ENCODE measurements around the gene SRGAP2C. TPM values are rescaled to one million over a fixed set of nuclear protein-coding genes. Genes with fewer than 3 reads are reported as not detected.
"Not testable (repeated sequence)": the region's sequence is repeated elsewhere in the genome, so short reads cannot be mapped to it uniquely, and the experiment has no call there.

The SRGAP2C gene
- total RNA-seq, 1 donor from 2014 or later, result 23.8 TPM

DNA sequence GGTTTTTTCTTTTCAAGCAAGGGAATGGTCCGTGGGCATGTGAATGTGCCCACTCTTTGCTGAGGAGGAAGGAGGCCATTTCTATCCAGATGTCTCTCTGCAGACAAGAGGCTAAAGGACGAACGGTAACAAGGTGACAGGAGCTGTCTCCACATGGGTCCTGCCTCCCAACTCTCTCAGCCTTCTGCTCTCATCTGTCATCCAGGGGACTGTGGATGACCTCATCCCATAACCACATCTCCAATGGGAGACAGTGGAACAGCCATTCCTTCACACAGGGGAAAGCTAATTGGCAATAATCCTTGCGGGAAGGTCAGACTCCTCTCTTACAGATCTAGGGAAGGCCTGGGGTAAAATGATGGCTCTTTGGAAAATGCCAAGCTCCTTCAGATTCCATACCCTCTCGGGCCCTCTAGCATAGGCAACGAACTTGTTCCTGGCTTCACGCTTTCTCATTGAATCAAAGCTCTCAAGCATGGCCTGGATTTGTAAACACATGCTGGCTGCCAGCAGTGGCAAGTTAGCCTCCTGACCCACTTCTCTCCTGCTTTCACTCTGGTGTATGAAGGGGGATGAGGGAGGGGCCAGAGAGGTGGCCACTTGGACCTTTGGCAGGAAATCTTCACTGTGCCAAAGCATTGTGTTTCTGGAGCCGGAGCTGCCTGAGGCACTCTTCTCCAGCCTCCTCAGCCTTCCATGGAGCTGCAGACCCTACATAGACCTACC lies 201.0 kb downstream of the SRGAP2C start:
- H3K4me1 ChIP-seq; H3K27me3 ChIP-seq; DNase-seq (ENCODE audit: extremely low spot score in 2 of 2); H3K4me3 ChIP-seq; H3K36me3 ChIP-seq; intact Hi-C loops (cut with DNase I); H3K27ac ChIP-seq; H3K9me3 ChIP-seq: not testable (repeated sequence)

DNA sequence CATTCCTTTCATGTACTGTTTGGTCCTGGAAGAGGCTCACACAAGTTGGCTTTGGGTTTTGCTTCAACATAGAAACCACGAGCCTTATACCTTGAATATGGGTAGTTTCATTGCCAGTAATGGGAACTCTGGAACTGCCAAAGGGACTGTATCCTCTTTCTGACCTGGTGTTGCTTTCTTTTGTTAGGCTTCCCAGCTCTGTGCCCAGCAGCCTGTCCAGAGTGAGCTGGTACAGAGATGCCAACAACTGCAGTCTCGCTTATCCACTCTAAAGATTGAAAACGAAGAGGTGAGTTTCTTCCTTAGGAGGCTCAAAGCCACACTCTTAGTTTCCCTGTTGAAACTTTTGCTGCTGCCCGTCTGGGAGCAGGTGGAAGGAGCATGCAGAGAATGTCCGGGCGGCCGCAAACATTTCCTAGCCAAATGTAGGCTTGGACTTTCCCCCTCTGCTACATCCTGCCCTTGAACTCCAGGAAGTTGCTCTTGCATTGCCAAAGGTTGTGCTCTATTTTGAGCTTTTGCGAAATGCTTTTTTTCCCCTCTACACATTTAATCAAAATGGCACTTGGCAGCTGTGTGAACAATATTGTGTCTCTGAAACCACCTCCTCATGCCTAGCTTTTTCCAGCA lies 201.7 kb downstream of the SRGAP2C start:
- H3K9me3 ChIP-seq; H3K4me1 ChIP-seq; H3K36me3 ChIP-seq; H3K27ac ChIP-seq; intact Hi-C loops (cut with DNase I); DNase-seq (ENCODE audit: extremely low spot score in 2 of 2); H3K4me3 ChIP-seq; H3K27me3 ChIP-seq: not testable (repeated sequence)

DNA sequence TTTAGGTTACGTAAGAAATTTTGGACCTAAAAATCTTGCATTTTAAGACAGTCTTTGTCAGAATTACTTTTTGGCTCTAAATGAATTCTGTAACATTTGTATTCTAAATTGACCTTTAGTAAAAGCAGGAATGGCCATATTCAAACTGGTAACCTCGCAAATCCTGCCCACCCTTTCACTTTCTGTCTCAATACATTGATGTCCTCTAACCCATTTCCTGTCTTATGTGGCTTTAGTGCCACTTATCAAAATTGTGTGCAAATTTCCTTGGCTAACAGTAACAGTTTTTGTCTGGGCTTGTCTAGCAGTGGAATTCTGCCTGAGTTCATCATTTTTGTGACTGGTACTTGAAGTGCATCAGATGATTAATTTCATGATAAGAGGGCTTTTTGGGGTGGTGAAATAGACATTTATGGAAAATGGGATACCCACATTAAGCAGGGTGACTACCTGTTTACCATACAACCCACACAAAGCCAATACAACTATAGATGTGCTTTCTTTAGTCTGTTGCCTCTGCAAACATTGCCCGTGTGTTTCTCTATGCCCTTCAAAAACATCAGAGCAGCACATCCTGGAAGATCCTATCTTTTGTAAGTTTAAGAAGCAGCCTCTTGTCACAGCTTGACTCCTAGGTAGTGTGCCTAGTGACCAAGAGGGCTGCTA lies 205.3 kb downstream of the SRGAP2C start:
- intact Hi-C loops (cut with DNase I); H3K9me3 ChIP-seq; H3K4me3 ChIP-seq; H3K27ac ChIP-seq; DNase-seq (ENCODE audit: extremely low spot score in 2 of 2); H3K4me1 ChIP-seq; H3K27me3 ChIP-seq; H3K36me3 ChIP-seq: not testable (repeated sequence)

DNA sequence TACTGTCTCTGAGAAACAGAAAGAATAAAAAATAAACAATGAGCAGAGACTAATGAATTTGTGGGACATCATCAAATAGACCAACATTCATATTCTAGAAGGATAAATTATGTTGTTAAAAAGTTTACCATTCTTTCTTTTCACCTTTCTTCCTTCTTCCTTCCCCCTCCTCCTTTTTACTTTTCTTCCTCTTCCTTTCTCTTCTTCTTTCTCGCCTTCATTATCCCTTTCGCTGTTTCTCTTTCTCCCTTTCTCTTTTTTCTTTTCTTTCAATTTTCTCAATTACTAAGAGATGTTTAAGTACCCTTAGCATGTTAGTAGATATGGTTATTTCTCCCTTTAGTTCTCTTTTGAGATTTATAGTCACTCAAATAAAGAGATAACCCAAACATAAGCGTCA lies 207.4 kb downstream of the SRGAP2C start:
- H3K4me1 ChIP-seq; DNase-seq (ENCODE audit: extremely low spot score in 2 of 2); H3K36me3 ChIP-seq; H3K4me3 ChIP-seq; H3K27ac ChIP-seq; H3K9me3 ChIP-seq; H3K27me3 ChIP-seq; intact Hi-C loops (cut with DNase I): not testable (repeated sequence)

DNA sequence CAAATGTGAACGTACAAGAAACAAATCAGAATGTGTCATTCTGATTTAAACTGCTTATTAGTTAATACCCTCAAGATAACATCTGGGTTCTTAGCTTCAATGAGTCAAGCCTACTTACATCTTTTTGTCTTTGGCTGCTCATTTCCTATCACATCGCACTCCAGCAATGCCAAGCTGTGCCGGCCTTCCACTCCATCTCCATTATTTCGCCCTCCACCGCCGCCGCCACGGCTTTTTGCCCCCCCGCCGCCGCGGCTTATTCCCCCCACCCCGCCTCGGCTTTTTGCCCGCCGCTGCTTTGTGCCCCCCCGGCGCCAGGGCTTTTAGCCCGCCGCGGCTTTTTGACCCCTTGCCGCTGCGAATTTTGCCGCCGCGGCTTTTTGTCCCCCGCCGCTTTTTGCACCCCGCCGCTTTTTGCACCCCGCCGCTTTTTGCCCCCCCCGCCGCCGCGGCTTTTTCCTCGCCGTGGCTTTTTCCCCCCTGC lies 211.0 kb downstream of the SRGAP2C start:
- H3K4me3 ChIP-seq, result peak overlapping the region; percentile 47 to 54
- H3K27ac ChIP-seq, result not testable (repeated sequence)

DNA sequence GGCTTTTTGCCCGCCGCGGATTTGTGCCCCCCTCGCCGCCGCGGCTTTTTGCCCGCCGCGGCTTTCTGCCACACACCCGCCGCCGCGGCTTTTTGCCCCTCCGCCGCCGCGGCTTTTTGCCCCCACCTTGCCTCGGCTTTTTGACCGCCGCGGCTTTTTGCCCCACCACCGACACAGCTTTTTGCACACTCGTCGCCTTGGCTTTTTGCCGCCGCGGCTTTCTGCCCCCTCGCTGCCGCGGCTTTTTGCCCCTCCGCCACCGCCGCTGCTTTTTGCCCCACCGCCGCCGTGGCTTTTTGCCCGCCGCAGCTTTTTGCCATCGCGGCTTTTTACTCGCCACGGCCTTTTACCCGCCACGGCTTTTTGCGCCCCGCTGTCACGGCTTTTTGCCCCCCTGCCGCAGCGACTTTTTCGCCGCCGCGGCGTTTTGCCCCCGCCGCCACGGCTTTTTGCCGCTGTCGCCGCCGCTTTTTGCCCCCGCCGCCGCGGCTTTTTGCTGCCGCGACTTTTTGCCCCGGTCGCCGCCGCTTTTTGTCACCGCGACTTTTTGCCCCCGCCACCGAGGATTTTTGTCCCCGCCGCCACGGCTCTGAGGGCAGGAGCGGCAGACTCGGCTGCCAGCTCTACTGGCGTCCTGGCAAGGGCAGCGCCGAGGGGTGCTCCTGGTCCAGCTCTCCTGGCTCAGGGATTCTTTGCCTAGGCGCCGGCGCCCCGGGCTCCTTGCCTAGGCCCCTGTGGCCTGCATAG lies 211.7 kb downstream of the SRGAP2C start:
- DNase-seq (ENCODE audit: extremely low spot score in 2 of 2); intact Hi-C loops (cut with DNase I); H3K27me3 ChIP-seq; H3K4me1 ChIP-seq; H3K9me3 ChIP-seq; H3K36me3 ChIP-seq: not testable (repeated sequence)
- Histone ChIP-seq H3K27ac (peak overlapping the region; percentile 59), H3K4me3 (peak overlapping the region; percentile 47 to 54)

More for the DNA sequence above, 211.0 kb downstream of the SRGAP2C start:
- H3K4me1 ChIP-seq; H3K36me3 ChIP-seq; intact Hi-C loops (cut with DNase I); DNase-seq (ENCODE audit: extremely low spot score in 2 of 2); H3K9me3 ChIP-seq; H3K27me3 ChIP-seq: not testable (repeated sequence)

DNA sequence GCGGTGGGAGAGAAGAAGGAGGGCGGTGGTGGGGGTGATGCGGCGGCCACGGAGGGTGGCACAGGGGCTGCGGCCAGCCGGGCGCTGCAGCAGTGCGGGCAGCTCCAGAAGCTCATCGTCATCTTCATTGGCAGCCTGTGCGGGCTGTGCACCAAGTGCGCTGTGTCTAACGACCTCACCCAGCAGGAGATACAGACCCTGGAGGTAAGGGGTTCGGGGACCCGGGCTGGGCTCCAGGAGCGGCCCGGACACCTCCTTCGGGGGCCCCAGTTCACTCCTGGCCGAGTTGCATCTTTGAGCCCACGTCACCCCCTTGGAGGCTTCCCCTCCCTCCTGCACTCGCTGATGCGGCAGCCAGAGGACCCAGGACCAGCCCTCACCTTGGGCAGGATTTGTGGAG lies 212.3 kb downstream of the SRGAP2C start:
- DNase-seq (ENCODE audit: extremely low spot score in 2 of 2); H3K4me1 ChIP-seq; H3K9me3 ChIP-seq; H3K27me3 ChIP-seq; intact Hi-C loops (cut with DNase I); H3K36me3 ChIP-seq: not testable (repeated sequence)
- Histone ChIP-seq H3K4me3 (peak overlapping the region; percentile 47 to 54), H3K27ac (peak overlapping the region; percentile 59)

DNA sequence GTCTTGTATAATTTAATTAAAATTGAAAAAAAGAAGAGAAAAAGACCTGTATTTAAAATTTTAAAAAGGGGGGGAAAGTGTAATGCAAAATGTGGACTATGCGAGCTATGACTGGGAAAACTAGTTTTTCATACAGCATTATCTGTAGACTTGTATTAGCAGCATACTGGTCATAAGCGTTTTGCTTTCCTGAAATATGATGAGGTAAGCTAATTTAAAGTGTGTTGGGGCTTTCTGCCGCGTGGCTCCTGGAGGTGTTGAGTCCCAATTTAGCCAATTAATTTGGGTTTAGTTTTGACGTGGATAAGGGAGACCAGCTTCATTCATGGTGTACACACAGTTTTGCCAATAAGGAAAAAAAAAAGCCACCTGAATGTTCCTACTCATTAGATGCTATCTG lies 214.4 kb downstream of the SRGAP2C start:
- DNase-seq (ENCODE audit: extremely low spot score in 2 of 2); H3K4me1 ChIP-seq; intact Hi-C loops (cut with DNase I); H3K9me3 ChIP-seq; H3K27ac ChIP-seq; H3K4me3 ChIP-seq; H3K27me3 ChIP-seq; H3K36me3 ChIP-seq: not testable (repeated sequence)

DNA sequence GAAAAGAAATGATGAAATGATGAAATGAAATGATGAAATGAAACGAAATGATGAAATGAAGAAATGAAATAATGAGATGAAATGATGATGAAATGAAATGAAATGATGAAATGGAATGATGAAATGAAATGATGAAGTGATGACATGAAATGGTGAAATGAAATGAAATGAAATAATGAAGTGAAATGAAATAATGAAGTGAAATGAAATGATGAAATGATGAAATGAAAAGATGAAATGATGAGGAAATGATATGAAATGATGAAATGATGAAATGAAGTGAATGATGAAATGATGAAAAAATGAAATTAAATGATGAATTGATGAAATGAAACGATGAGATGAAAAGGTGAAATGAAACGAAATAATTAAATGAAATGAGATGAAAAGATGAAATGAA lies 215.3 kb downstream of the SRGAP2C start:
- DNase-seq (ENCODE audit: extremely low spot score in 2 of 2); H3K9me3 ChIP-seq; H3K4me3 ChIP-seq; H3K4me1 ChIP-seq; H3K36me3 ChIP-seq; intact Hi-C loops (cut with DNase I); H3K27ac ChIP-seq; H3K27me3 ChIP-seq: not testable (repeated sequence)

DNA sequence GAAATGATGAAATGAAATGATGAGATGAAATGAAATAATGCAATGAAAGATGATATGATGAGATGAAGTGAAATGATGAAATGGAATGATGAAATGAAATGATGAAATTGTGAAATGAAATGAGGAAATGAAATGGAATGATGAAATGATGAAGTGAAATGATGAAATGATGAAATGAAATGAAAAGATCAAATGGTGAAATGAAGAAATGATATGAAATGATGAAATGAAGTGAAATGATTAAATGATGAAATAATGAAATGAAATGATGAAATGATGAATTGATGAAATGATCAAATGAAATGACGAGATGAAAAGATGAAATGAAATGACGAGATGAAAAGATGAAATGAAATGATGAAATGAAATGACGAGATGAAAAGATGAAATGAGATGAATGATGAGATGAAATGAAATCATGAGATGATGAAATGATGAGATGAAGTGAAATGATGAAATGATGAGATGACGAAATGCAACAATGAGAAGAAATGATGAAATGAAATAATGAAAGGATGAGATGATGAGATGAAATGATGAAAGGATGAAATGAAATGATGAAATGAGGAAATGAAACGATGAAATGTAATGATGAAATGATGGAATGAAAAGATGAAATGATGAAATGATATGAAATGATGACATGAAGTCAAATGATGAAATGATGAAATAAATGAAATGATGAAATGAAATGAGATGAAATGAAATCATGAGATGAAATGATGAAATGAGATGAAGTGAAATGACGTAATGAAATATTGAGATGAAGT lies 216.0 kb downstream of the SRGAP2C start:
- intact Hi-C loops (cut with DNase I); H3K36me3 ChIP-seq; H3K9me3 ChIP-seq; H3K27me3 ChIP-seq; H3K4me3 ChIP-seq; H3K27ac ChIP-seq; DNase-seq (ENCODE audit: extremely low spot score in 2 of 2); H3K4me1 ChIP-seq: not testable (repeated sequence)

DNA sequence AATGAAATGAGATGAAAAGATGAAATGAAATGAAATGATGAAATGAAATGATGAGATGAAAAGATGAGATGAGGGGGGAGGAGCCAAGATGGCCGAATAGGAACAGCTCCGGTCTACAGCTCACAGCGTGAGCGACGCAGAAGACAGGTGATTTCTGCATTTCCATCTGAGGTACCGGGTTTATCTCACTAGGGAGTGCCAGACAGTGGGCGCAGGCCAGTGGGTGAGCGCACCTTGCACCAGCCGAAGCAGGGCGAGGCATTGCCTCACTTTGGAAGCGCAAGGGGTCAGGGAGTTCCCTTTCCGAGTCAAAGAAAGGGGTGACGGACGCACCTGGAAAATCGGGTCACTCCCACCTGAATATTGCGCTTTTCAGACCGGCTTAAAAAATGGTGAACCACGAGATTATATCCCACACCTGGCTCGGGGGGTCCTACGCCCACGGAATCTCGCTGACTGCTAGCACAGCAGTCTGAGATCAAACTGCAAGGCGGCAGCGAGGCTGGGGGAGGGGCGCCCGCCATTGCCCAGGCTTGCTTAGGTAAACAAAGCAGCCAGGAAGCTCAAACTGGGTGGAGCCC lies 216.7 kb downstream of the SRGAP2C start:
- H3K4me3 ChIP-seq; H3K4me1 ChIP-seq; H3K27me3 ChIP-seq; H3K36me3 ChIP-seq; intact Hi-C loops (cut with DNase I); H3K9me3 ChIP-seq; H3K27ac ChIP-seq; DNase-seq (ENCODE audit: extremely low spot score in 2 of 2): not testable (repeated sequence)

DNA sequence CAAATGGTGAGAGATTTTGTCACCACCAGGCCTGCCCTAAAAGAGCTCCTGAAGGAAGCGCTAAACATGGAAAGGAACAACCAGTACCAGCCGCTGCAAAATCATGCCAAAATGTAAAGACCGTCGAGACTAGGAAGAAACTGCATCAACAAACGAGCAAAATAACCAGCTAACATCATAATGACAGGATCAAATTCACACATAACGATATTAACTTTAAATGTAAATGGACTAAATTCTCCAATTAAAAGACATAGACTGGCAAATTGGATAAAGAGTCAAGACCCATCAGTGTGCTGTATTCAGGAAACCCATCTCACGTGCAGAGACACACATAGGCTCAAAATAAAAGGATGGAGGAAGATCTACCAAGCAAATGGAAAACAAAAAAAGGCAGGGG lies 218.5 kb downstream of the SRGAP2C start:
- H3K4me1 ChIP-seq; H3K27me3 ChIP-seq; H3K27ac ChIP-seq; H3K36me3 ChIP-seq; DNase-seq (ENCODE audit: extremely low spot score in 2 of 2); H3K4me3 ChIP-seq; intact Hi-C loops (cut with DNase I); H3K9me3 ChIP-seq: not testable (repeated sequence)

Data from vagina (tissue), 2 donors.